IPS DF 19.7 (cell line): ENCODE results near the gene COX6A1.

ENCODE experiments used
- DNase-seq: peaks from one replicate; pipeline ENCODE4 v3.0.0-alpha.2; 2013; ENCODE audit warnings: low read depth, low spot score

Gene COX6A1

GRCh38 chr12:120437735-120438494, at the start of gene COX6A1:
Gene COX6A1, plus strand, starts transcription at chr12:120438113. Its CDS starts 14 bp downstream, at chr12:120438127.
- peak; percentile 98 for DNase-seq

- peak; percentile 97 for DNase-seq
These were observed 49.0 kb upstream of the COX6A1 start for GRCh38 chr12:120388691-120389481.

- no peak for DNase-seq
These were observed 47.3 kb upstream of the COX6A1 start for GRCh38 chr12:120390540-120391120.

- DNase-seq: peak; percentile 89
These were observed 43.2 kb upstream of the COX6A1 start for GRCh38 chr12:120394483-120395367.

GRCh38 chr12:120397824-120398540, 39.9 kb upstream of the COX6A1 start:
- DNase-seq: no peak

- DNase-seq: no peak
These were observed 38.4 kb upstream of the COX6A1 start for GRCh38 chr12:120399531-120399930.

- no peak for DNase-seq
These were observed 35.7 kb upstream of the COX6A1 start for GRCh38 chr12:120402217-120402616.

- no peak for DNase-seq
These were observed 34.0 kb upstream of the COX6A1 start for GRCh38 chr12:120403869-120404268.

DNA sequence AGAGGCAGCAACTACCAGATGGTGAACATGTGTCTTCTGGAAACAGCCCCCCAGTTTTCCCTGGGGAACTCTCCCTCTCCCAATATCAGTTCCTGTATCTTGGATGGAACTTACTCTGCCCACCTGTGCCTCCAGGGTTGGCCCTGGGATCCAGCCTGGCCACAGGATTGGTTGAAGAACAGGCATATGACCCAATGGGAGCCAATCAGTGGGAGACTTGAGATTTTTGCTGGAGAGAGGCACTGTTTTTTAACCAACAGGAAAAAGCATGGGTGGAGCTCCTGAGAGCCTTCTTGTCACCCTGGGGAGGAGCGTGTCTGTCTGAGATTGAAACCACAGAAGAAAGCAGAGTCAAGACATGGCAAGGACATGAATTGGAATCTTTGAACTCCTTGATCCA, 33.6 kb upstream of the COX6A1 start:
- no peak for DNase-seq

DNA sequence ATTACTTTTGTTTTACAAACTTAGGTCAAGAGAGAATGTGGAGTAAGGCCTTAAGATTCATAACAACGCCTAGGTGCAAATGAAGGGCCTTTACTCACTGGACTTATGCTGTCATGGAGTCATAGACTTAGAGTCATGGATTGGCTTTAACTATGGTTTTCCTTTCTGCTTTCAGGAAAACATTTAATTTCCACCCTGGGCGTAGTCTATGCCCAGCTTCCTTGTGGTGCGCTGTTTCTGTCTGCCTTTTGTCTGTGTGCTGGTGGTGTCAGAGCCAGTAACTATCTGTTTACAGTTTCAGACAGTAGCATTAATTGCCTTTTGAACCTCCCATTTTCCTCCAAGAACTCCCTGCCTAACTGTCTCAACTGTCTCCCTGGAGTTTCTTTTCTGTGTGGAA, 31.8 kb upstream of the COX6A1 start:
- no peak for DNase-seq

- no peak for DNase-seq
These were observed 31.4 kb upstream of the COX6A1 start for GRCh38 chr12:120406553-120406952.

- DNase-seq: no peak
These were observed 29.1 kb upstream of the COX6A1 start for GRCh38 chr12:120408771-120409170.

DNA sequence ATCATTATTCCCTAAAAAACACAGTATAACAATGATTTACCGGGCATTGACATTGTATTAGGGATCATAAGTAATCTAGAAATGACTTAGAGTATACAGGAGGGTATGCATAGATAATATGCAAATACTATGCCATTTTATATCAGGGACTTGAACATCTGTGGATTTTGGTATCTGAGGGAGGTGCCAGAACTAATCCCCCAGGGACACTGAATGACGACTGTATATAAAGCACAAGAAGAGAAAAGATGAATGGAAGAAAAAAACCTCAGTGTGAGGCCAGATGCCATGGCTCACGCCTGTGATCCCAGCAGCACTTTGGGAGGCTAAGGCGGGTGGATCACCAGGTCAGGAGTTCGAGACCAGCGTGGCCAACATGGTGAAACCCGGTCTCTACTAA, 25.5 kb upstream of the COX6A1 start:
- DNase-seq: no peak

DNA sequence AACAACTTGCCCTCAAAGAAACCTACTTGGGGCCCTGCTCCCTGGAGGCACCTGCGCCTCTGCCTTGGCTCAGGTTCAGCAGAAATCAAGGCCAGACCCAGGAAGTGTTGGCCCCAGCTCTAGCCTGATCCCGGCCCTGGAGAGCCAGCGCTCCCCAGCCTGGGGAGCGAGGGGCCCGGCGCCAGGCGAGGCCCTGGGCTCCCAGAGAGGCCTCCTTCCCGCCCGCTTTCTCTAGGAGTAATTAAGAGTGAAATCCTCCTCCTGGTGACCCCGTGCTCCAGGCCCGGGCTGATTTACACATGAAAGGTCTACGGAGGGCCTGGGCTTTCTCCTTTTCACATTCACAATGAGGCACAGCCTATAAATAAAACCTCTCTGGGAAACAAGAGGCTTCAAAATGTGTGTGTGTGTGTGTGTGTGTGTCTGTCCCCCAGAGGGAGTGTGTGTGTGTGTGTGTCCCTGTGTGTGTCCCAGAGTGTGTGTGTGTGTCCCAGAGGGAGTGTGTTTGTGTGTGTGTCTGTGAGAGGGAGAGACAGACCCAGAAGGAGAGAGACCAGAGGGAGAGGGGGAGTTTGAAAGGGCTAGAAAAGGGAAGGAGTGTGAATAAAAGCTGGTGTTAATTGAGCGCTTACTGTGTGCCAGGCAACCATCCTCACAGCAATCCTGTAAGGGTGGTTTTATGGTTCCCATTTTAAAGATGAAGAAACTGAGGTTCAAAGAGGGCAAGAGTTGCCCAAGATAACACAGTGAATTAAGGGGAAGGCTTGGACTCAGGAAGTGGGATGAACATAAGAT, 23.8 kb upstream of the COX6A1 start:
- peak; percentile 97 for DNase-seq

- DNase-seq: no peak
These were observed 21.3 kb upstream of the COX6A1 start for GRCh38 chr12:120416490-120417216.

GRCh38 chr12:120417917-120418580, 19.9 kb upstream of the COX6A1 start:
- DNase-seq: no peak

GRCh38 chr12:120421701-120422100, 16.2 kb upstream of the COX6A1 start:
- DNase-seq: no peak

GRCh38 chr12:120422892-120423456, 14.9 kb upstream of the COX6A1 start:
- no peak for DNase-seq
